HG03354 (cell line): ENCODE measurements around the gene CSNK2A1.
"Not testable (repeated sequence)": the region's sequence is repeated elsewhere in the genome, so short reads cannot be mapped to it uniquely, and the experiment has no call there.

Experiments
- ATAC-seq: cut with Tn5 transposase; IDR thresholded peaks from one replicate; pipeline ENCODE4 v1.9.1; 2021; ENCODE audit warnings: mild to moderate bottlenecking; ENCODE audit not compliant: unreplicated experiment, poor library complexity, severe bottlenecking

The CSNK2A1 gene

GRCh38 chr20:503048-503737 is 40.4 kb downstream of the CSNK2A1 start:
- ATAC-seq = no peak

GRCh38 chr20:497979-498378 is 45.6 kb downstream of the CSNK2A1 start:
- no peak for ATAC-seq

- ATAC-seq = no peak
Observed at GRCh38 chr20:496126-496696, 47.4 kb downstream of the CSNK2A1 start.

GRCh38 chr20:492159-492558 is 51.4 kb downstream of the CSNK2A1 start:
- ATAC-seq = no peak

- no peak for ATAC-seq
Observed at GRCh38 chr20:487655-488054, 55.9 kb downstream of the CSNK2A1 start.

- no peak for ATAC-seq
Observed at GRCh38 chr20:483815-484644, 59.6 kb downstream of the CSNK2A1 start.

- ATAC-seq = no peak
Observed at GRCh38 chr20:481167-481566, 62.4 kb downstream of the CSNK2A1 start.

- no peak for ATAC-seq
Observed at GRCh38 chr20:480044-480443, 63.5 kb downstream of the CSNK2A1 start.

GRCh38 chr20:479487-479886 is 64.1 kb downstream of the CSNK2A1 start:
- ATAC-seq = no peak

- no peak for ATAC-seq
Observed at GRCh38 chr20:478949-479429, 64.6 kb downstream of the CSNK2A1 start.

GRCh38 chr20:478010-478948 is 65.3 kb downstream of the CSNK2A1 start:
- no peak for ATAC-seq

GRCh38 chr20:476561-477249 is 66.9 kb downstream of the CSNK2A1 start:
- ATAC-seq = not testable (repeated sequence)

GRCh38 chr20:475463-476357 is 67.9 kb downstream of the CSNK2A1 start:
- ATAC-seq = no peak

GRCh38 chr20:474581-474980 is 69.0 kb downstream of the CSNK2A1 start:
- no peak for ATAC-seq

- no peak for ATAC-seq
Observed at GRCh38 chr20:472889-473292, 70.7 kb downstream of the CSNK2A1 start.

- no peak for ATAC-seq
Observed at GRCh38 chr20:472137-472846, 71.3 kb downstream of the CSNK2A1 start.

GRCh38 chr20:469746-470490 is 73.7 kb downstream of the CSNK2A1 start:
- ATAC-seq = no peak
